ENCODE results near the gene EMX2. TPM values are rescaled to one million over a fixed set of nuclear protein-coding genes. Genes with fewer than 3 reads are reported as not detected.

Gene EMX2
- total and polyA plus RNA-seq, 2 donors (not counting 3 experiments of a cell fraction or from before 2014, with no cell fraction given) = not detected

DNA sequence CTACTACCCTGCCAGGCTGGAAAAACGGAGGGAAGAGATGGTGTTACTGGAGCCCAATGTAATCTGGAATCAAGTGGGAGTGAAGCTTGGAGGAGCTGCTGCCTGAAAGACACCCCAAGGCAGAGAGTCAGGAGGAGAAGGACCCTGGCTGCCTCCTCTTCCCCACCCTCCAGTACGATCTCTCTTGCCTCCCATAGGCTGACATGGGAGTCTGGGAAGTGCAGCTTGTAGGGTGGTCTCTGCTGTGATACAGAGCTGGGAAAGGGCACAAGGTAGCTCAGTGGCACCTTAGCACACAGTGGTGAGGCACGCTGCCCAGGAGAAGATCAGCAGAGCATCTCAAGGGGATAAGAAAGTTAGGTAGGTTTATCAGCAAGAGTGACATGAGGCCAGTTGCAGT is 35.9 kb downstream of the EMX2 start:
- Histone ChIP-seq H3K27me3 (ENCODE audit: control insufficient read depth in 2 of 2, insufficient read depth in 2 of 2, low read length in 2 of 2) (no peaks in the 10 kb centered on the region), H3K4me1 (ENCODE audit: control insufficient read depth, extremely low read depth, insufficient read depth, low read length) (no peaks in the 10 kb centered on the region), H3K9me3 (replicated peaks; ENCODE audit: control insufficient read depth, insufficient read depth, low read length) (no peaks in the 10 kb centered on the region), H2AFZ (ENCODE audit: low read depth, low read length) (no peak overlapping the region), H4K20me1 (replicated peaks; ENCODE audit: control insufficient read depth, extremely low read depth, insufficient read depth, low read length) (no peaks in the 10 kb centered on the region), H3K9me1 (replicated peaks; ENCODE audit: control insufficient read depth, extremely low read depth, insufficient read depth, low read length) (no peaks in the 10 kb centered on the region), H3K27ac (ENCODE audit: insufficient read depth, low read depth, low read length) (no peak overlapping the region), H3K36me3 (ENCODE audit: control insufficient read depth in 2 of 2, extremely low read depth in 1 of 2, insufficient read depth in 2 of 2, low read length in 2 of 2) (no peaks in the 10 kb centered on the region), H3K79me2 (ENCODE audit: control insufficient read depth, insufficient read depth, low read length) (no peaks in the 10 kb centered on the region), H3K4me2 (ENCODE audit: insufficient read depth, low read length) (no peak overlapping the region), H3K4me3 (replicated peaks in 1 of 3; ENCODE audit: insufficient read depth in 1 of 3, low read depth in 1 of 3, low read length in 3 of 3) (no peak overlapping the region), H3K9ac (replicated peaks; ENCODE audit: extremely low read depth, insufficient read depth, low read length) (no peak overlapping the region)
- CTCF ChIA-PET = no interaction called here
- FAIRE-seq (no peak), DNase-seq (ENCODE audit: low read depth, low spot score) (no peak)
- BruUV-seq (replicated peaks) = no TSS peak
- POLR2A ChIA-PET = no interaction called here
- TF ChIP-seq, protein P1, sequence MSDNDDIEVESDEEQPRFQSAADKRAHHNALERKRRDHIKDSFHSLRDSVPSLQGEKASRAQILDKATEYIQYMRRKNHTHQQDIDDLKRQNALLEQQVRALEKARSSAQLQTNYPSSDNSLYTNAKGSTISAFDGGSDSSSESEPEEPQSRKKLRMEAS (IDR thresholded peaks at IDR 0.05; ENCODE audit: insufficient read depth, insufficient read length) = no peak
- no peak for TF ChIP-seq FOS (IDR thresholded peaks at IDR 0.05; ENCODE audit: borderline replicate concordance, insufficient read depth, low read length)
- TF ChIP-seq, protein P2, sequence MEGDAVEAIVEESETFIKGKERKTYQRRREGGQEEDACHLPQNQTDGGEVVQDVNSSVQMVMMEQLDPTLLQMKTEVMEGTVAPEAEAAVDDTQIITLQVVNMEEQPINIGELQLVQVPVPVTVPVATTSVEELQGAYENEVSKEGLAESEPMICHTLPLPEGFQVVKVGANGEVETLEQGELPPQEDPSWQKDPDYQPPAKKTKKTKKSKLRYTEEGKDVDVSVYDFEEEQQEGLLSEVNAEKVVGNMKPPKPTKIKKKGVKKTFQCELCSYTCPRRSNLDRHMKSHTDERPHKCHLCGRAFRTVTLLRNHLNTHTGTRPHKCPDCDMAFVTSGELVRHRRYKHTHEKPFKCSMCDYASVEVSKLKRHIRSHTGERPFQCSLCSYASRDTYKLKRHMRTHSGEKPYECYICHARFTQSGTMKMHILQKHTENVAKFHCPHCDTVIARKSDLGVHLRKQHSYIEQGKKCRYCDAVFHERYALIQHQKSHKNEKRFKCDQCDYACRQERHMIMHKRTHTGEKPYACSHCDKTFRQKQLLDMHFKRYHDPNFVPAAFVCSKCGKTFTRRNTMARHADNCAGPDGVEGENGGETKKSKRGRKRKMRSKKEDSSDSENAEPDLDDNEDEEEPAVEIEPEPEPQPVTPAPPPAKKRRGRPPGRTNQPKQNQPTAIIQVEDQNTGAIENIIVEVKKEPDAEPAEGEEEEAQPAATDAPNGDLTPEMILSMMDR (IDR thresholded peaks at IDR 0.05; ENCODE audit: extremely low read depth in 1 of 2, insufficient read depth in 1 of 2, low read depth in 1 of 2, low read length in 2 of 2) = no peak
- no peak for TF ChIP-seq MYC (IDR thresholded peaks at IDR 0.05; ENCODE audit: low read depth, low read length)
- TF ChIP-seq EZH2 (IDR thresholded peaks at IDR 0.05; ENCODE audit: borderline replicate concordance, low read depth, low read length, severe bottlenecking) = no peak
- TF ChIP-seq POLR2AphosphoS5 (IDR thresholded peaks at IDR 0.05; ENCODE audit: insufficient read depth, low read depth, low read length) = no peak
- no peak for TF ChIP-seq JUN (IDR thresholded peaks at IDR 0.05; ENCODE audit: borderline replicate concordance, insufficient read depth, insufficient read length, low read depth)
- TF ChIP-seq POLR2A (IDR thresholded peaks at IDR 0.05; ENCODE audit: low read depth, low read length) = no peak
- TF ChIP-seq GATA2 (IDR thresholded peaks at IDR 0.05; ENCODE audit: insufficient read depth, insufficient read length, low read depth, low read length) = no peak
- intact Hi-C loops (cut with micrococcal nuclease) (no loop called here), dilution Hi-C loops (cut with MboI; ENCODE audit: extremely low pct_ligation_motif_present, low sequenced_read_pairs) (no loop called here)
